HG03521 (cell line): ENCODE data around the gene PTRH1.

ENCODE experiments used
- ATAC-seq: cut with Tn5 transposase; IDR thresholded peaks from one replicate; pipeline ENCODE4 v1.9.1; 2021; ENCODE audit warnings: mild to moderate bottlenecking, moderate library complexity; ENCODE audit not compliant: unreplicated experiment

PTRH1 gene

DNA sequence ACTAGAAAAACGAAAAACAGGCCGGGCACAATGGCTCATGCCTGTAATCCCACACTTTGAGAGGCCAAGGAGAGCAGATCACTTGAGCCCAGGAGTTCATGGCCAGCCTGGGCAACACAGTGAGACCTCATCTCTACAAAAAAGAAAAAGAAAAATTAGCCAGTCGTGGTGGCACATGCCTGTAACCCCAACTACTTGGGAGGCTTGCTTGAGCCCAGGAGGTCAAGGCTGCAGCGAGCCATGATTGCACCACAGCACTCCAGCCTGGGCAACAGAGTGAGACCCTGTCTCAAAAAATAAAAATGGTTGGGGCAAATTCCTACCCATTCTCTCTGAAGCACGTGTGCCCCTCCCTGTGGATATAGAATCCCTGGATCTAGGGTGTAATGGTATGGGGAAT lies 17.1 kb downstream of the PTRH1 start:
- ATAC-seq = no peak

DNA sequence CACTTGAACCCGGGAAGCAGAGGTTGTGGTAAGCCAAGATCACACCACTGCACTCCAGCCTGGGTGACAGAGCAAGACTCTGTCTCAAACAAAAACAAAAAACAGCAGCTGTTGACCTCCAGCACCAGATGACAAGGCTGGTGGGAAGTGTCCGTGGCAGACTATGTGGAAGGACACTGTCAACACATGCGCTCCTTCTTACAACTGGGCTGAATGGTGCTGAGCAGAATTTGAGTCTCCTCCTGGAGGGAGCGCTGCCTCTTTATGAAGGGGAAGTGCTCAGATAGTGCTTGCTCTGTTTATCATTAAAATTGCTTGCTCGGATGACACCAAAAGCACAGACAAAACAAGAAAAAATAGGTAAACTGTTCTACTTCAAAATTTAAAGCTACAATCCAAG lies 17.9 kb downstream of the PTRH1 start:
- no peak for ATAC-seq

DNA sequence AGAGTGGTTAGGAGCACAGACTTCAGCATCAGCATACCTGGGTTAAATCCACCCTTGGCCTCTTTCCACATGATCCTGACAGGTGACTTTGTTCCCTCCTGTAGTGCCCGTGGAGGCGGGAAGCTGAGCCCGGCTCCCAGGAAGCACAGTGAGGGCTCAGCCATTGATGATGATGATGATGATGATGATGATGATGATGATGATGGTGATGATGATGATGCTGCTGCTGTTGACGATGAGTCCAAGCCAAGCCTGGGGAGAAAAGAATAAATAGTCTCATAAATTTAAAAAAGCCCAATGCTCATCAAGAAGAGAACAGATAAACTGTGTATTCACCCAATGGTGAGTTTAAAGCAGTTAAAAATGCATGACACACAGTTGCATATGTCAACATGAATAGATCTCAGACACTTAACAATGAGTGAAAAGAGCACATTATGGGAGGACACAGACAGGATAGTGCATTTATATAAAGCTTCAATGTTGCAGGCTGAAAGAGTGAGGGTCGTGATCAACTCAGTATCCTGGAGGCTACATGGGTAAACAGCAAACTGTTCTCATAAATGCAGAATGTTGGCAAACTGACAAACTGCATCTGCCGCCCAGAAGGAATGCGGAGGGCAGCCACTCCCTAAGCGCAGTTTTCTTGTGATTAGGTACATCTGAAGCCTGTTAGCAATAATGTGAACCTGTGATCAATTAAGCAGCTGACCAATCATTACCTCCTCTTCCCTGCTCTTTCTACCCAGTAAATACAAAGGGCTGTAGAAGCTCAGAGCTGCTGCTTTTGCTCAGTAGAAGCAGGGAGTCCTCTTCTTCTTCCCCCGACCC lies 20.4 kb downstream of the PTRH1 start:
- ATAC-seq = no peak

- no peak for ATAC-seq
These were observed 21.8 kb downstream of the PTRH1 start for GRCh38 chr9:127693697-127694096.

GRCh38 chr9:127693143-127693542 lies 22.3 kb downstream of the PTRH1 start:
- ATAC-seq = no peak

- no peak for ATAC-seq
These were observed 23.4 kb downstream of the PTRH1 start for GRCh38 chr9:127692071-127692470.

- no peak for ATAC-seq
These were observed 24.7 kb downstream of the PTRH1 start for GRCh38 chr9:127690735-127691134.

GRCh38 chr9:127689329-127690000 lies 26.0 kb downstream of the PTRH1 start:
- ATAC-seq = no peak

DNA sequence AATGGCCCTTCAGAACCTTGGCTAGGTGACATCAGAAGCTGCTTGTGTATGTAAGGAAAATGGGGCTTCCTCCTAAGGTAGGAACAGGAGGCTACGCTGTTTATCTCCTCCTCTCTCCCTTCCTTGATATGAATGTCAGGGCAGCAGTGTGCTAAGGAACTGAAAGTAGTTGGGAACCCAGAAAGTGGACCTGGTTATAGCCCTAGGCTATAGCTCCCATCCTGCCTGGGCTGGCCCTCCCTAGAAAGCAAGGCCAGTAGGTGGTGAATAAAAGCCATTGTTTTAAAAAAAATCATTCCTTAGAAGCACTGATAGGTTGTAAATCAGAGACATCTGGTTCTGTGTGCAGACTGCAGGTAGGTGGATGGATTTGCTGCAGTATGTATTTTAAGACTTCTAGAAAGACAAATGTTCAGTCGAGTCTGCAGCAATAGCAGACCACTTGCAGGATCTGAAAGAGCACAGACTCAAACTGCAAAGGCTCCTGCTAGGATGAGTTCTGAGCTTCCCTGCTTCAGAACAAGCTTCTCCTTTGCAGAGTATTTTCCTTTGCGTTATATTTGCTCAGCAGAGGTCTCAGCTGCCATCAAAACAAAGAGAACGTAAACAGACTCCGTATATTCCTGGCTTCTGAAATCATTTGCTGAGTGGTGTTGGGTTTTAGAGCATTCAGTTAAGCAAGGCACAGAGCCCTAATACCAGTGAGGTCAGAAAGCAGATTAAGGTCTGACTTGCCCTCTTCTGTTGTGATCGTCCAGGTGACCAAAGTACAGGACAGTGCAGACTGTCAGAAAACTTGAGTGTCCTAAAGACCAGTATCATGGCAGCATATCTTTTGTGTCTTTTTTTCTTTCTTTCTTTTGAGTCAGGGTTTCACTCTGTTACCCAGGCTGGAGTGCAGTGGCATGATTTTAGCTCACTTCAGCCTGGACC lies 28.7 kb downstream of the PTRH1 start:
- no peak for ATAC-seq

- no peak for ATAC-seq
These were observed 30.9 kb downstream of the PTRH1 start for GRCh38 chr9:127684576-127684975.

DNA sequence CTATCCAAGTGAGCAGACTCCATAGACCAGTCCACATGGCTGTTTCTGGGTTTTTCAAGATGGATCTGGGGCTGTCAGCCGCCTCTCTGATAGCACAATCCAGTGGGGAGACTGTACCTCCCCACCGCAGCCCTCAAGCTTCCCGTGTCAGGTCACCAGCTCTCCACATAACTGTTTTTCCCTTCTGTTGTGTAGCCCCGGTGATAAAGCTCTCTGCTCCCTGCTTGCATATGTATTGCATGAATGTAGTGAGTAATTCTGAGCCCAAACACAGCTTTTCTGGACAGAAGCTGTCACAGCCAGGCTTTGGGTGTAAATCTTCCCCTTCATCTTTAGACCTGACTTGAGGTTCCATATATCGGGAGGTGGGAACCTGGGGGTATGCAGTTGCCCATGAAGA lies 31.7 kb downstream of the PTRH1 start:
- ATAC-seq = no peak

- ATAC-seq = no peak
These were observed 32.9 kb downstream of the PTRH1 start for GRCh38 chr9:127682351-127683136.

GRCh38 chr9:127680846-127681245 lies 34.6 kb downstream of the PTRH1 start:
- no peak for ATAC-seq

DNA sequence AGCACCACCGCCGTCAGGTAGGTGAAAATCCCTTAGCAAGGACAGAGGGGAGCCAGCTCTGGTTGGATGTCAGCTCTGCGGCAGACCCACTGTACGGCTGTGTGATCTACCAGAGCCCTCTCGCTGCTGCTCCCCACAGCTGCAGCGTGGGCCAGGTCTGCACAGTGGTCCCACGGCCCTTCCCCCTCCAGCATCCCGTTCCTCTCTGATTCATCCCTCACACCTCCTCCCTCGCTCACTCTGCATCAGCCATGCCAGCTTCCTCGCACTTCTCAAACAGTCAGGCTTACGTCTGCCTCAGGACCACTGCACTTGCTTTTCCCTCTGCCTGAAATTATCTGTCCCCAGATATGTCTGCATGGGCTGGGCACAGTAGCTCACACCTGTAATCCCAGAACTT lies 35.2 kb downstream of the PTRH1 start:
- no peak for ATAC-seq

GRCh38 chr9:127679506-127679905 lies 36.0 kb downstream of the PTRH1 start:
- ATAC-seq = no peak

DNA sequence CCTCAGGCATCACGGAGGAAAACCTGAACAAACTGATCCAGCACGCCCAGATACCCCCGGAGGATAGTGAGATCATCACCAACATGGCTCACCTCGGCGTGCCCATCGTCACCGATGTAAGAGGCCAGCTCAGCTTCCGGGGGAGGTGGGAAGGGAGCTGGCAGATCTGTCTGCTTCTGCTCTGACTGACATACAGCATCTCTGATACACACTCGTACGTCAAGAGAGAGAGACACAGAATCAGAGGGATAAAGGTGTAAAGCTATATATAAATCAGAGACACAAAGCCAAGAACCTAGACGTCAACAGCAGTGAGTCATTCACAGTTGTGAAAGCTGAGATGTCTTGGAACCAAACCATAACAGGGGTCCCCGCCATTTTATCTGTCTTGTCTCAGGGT lies 38.8 kb downstream of the PTRH1 start:
- ATAC-seq = no peak

- no peak for ATAC-seq
These were observed 42.2 kb downstream of the PTRH1 start for GRCh38 chr9:127673234-127673633.

- ATAC-seq = no peak
These were observed 47.6 kb downstream of the PTRH1 start for GRCh38 chr9:127667906-127668305.

- ATAC-seq = no peak
These were observed 48.2 kb downstream of the PTRH1 start for GRCh38 chr9:127667127-127667844.
